MM.1S (cell line): ENCODE results near the gene ESRRB.

ENCODE experiments used
- DNase-seq: peaks from one replicate; pipeline ENCODE4 v3.0.0-alpha.2; 2015
- H2AFZ ChIP-seq: fragments of 300-600 bp; sonication (generic); 2 replicates; pipeline ENCODE4 v1.6.0; 2016; ENCODE audit warnings: antibody characterized with exemption, low read length
- H3F3A ChIP-seq: fragments of 300-600 bp; sonication (generic); 2 replicates; pipeline ENCODE4 v1.6.1; 2016; ENCODE audit warnings: mild to moderate bottlenecking, antibody characterized with exemption, low read length, moderate library complexity, mixed read lengths; ENCODE audit not compliant: insufficient read depth
- H3K27ac ChIP-seq: fragments of 300-600 bp; sonication (generic); 2 replicates; pipeline ENCODE4 v1.5.1; 2016; ENCODE audit warnings: mild to moderate bottlenecking, low read length
- H3K27me3 ChIP-seq: fragments of 300-600 bp; sonication (generic); replicated peaks from 2 replicates; pipeline ENCODE4 v1.6.0; 2016; ENCODE audit warnings: low read length; ENCODE audit not compliant: insufficient read depth
- H3K36me3 ChIP-seq: fragments of 300-600 bp; sonication (generic); replicated peaks from 2 replicates; pipeline ENCODE4 v1.6.1; 2016; ENCODE audit warnings: mild to moderate bottlenecking, low read length, mixed read lengths; ENCODE audit not compliant: insufficient read depth
- H3K4me1 ChIP-seq: fragments of 300-600 bp; sonication (generic); 2 replicates; pipeline ENCODE4 v1.6.1; 2016; ENCODE audit warnings: low read length, mixed read lengths
- H3K4me2 ChIP-seq: fragments of 300-600 bp; sonication (generic); 2 replicates; pipeline ENCODE4 v1.6.0; 2016; ENCODE audit warnings: low read depth, low read length
- H3K4me3 ChIP-seq: fragments of 300-600 bp; sonication (generic); 2 replicates; pipeline ENCODE4 v1.5.1; 2016; ENCODE audit warnings: low read length, mixed read lengths
- H3K79me2 ChIP-seq: fragments of 300-600 bp; sonication (generic); 2 replicates; pipeline ENCODE4 v1.6.1; 2016; ENCODE audit warnings: mixed run types, low read length, mixed read lengths
- H3K9ac ChIP-seq: fragments of 300-600 bp; sonication (generic); 2 replicates; pipeline ENCODE4 v1.6.1; 2016; ENCODE audit warnings: low read length, mixed read lengths
- H3K9me2 ChIP-seq: fragments of 300-600 bp; sonication (generic); replicated peaks from 2 replicates; pipeline ENCODE4 v1.6.1; 2016; ENCODE audit warnings: mild to moderate bottlenecking, low read length, mixed read lengths; ENCODE audit not compliant: insufficient read depth
- H3K9me3 ChIP-seq: fragments of 300-600 bp; sonication (generic); replicated peaks from 2 replicates; pipeline ENCODE4 v1.6.1; 2016; ENCODE audit warnings: mild to moderate bottlenecking, low read length, mixed read lengths; ENCODE audit not compliant: insufficient read depth
- H4K20me1 ChIP-seq: fragments of 300-600 bp; sonication (generic); 2 replicates; pipeline ENCODE4 v1.6.1; 2016; ENCODE audit warnings: mild to moderate bottlenecking, low read length, moderate library complexity, mixed read lengths; ENCODE audit not compliant: insufficient read depth
- CTCF ChIP-seq: fragments of 300-600 bp; sonication (generic); IDR thresholded peaks from 2 replicates; pipeline ENCODE4 v1.5.1; 2016; ENCODE audit warnings: antibody characterized with exemption, low read length, mixed read lengths
- EZH2 ChIP-seq: fragments of 300-600 bp; sonication (generic); optimal IDR thresholded peaks from 2 replicates; pipeline ENCODE3; 2017; ENCODE audit warnings: low read depth, mild to moderate bottlenecking, antibody characterized with exemption, low read length, mixed read lengths
- EZH2phosphoT487 ChIP-seq: fragments of 300-600 bp; sonication (generic); IDR thresholded peaks from 2 replicates; pipeline ENCODE4 v1.6.1; 2018; ENCODE audit warnings: antibody characterized with exemption, low read length

Gene ESRRB

GRCh38 chr14:76496595-76496994 lies 120.7 kb downstream of the ESRRB start:
- no peak overlapping the region for H3K27ac ChIP-seq
- no peak for TF ChIP-seq CTCF
- TF ChIP-seq EZH2 = no peak
- TF ChIP-seq EZH2phosphoT487 = no peak
- H3F3A ChIP-seq = no peaks in the 10 kb centered on the region
- no peak overlapping the region for H2AFZ ChIP-seq
- H3K27me3 ChIP-seq = no peaks in the 10 kb centered on the region
- no peaks in the 10 kb centered on the region for H4K20me1 ChIP-seq
- no peaks in the 10 kb centered on the region for H3K9me3 ChIP-seq
- H3K4me3 ChIP-seq = no peak overlapping the region
- H3K79me2 ChIP-seq = no peaks in the 10 kb centered on the region
- no peaks in the 10 kb centered on the region for H3K4me1 ChIP-seq
- DNase-seq = no peak
- no peak overlapping the region for H3K9ac ChIP-seq
- no peak overlapping the region for H3K4me2 ChIP-seq
- H3K36me3 ChIP-seq = no peaks in the 10 kb centered on the region
- H3K9me2 ChIP-seq = no peaks in the 10 kb centered on the region

GRCh38 chr14:76497550-76498462 lies 121.9 kb downstream of the ESRRB start:
- Histone ChIP-seq H3K4me3 (no peak overlapping the region), H3F3A (no peaks in the 10 kb centered on the region), H3K36me3 (no peaks in the 10 kb centered on the region), H3K4me1 (no peaks in the 10 kb centered on the region), H3K9me2 (no peaks in the 10 kb centered on the region), H3K27ac (no peak overlapping the region), H3K27me3 (no peaks in the 10 kb centered on the region), H2AFZ (no peak overlapping the region), H3K79me2 (no peaks in the 10 kb centered on the region), H3K9ac (no peak overlapping the region), H3K9me3 (no peaks in the 10 kb centered on the region), H3K4me2 (no peak overlapping the region), H4K20me1 (no peaks in the 10 kb centered on the region)
- DNase-seq = no peak
- no peak for TF ChIP-seq EZH2phosphoT487
- no peak for TF ChIP-seq CTCF
- TF ChIP-seq EZH2 = no peak

- Histone ChIP-seq H3K9me3 (no peaks in the 10 kb centered on the region), H3K9ac (no peak overlapping the region), H2AFZ (no peak overlapping the region), H3K27me3 (no peaks in the 10 kb centered on the region), H3K9me2 (no peaks in the 10 kb centered on the region), H3K4me1 (no peaks in the 10 kb centered on the region), H3F3A (no peaks in the 10 kb centered on the region), H3K36me3 (no peaks in the 10 kb centered on the region), H3K4me2 (no peak overlapping the region), H4K20me1 (no peaks in the 10 kb centered on the region), H3K79me2 (no peaks in the 10 kb centered on the region), H3K27ac (no peak overlapping the region), H3K4me3 (no peak overlapping the region)
- TF ChIP-seq EZH2phosphoT487 (no peak), CTCF (no peak)
- no peak for DNase-seq
Measured at GRCh38 chr14:76498463-76498935, 122.6 kb downstream of the ESRRB start.
